ENCODE results near the gene APLP2.

APLP2 gene

DNA sequence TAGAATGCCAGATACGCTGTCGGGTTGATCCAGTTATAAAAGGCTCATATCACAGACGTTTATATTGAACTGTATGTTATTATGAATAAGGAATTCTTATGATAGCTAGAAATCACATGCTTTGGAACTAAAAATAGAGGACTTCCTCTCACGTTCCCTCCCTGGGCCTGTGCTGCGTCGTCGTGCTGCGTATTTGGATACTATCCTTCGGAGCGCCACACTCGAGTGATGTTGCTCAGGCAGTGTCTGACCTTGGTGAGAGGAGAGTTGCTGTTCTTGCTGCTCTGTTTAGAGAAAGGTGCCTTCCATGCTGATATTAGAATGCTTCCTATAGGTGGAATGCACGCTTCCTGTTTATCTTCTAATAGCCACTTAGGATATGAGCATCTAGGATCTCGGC is 69.7 kb downstream of the APLP2 start:
- FAIRE-seq: no peak
- no peak for DNase-seq (ENCODE audit: extremely low spot score, insufficient read length, low read depth)

DNA sequence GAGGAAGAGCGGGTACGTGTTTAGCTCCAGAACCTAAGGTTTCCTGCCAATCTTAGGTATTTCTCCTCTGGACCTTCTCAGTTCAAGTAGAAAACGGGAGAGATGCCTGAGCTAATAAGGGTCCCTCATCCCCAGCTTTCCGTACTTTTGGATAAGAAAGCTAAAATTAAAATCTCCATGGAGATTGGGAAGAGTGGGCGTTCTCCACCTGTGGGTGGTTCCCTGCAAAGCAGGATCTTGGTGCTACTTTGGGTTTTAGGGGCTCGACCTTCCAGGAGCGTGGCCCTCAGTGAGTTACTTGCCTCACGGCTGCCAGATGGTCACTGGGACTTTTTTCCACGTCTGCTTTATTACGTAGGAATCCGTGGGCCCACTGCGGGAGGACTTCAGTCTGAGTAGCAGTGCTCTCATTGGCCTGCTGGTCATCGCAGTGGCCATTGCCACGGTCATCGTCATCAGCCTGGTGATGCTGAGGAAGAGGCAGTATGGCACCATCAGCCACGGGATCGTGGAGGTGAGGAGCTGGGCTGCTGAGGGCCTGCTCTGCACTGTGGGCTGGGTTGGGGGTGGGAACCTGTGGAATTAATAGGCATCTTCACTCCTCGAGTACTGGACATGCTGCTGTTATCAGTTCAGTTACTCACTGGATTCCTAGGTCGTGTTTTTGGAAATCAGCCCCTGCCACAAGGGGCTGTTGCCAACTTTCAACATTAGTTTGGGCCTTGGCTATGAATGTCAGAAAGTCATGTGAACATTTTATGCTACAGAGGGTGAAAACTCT is 72.1 kb downstream of the APLP2 start:
- no peak for FAIRE-seq
- no peak for DNase-seq (ENCODE audit: extremely low spot score, insufficient read length, low read depth)

DNA sequence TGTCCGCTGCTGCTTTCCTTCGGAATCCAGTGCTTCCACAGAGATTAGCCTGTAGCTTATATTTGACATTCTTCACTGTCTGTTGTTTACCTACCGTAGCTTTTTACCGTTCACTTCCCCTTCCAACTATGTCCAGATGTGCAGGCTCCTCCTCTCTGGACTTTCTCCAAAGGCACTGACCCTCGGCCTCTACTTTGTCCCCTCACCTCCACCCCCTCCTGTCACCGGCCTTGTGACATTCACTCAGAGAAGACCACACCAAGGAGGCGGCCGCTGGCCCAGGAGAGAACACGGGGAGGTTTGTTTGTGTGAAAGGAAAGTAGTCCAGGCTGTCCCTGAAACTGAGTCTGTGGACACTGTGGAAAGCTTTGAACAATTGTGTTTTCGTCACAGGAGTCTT is 74.4 kb downstream of the APLP2 start:
- no peak for DNase-seq (ENCODE audit: extremely low spot score, insufficient read length, low read depth)
- FAIRE-seq: no peak

DNA sequence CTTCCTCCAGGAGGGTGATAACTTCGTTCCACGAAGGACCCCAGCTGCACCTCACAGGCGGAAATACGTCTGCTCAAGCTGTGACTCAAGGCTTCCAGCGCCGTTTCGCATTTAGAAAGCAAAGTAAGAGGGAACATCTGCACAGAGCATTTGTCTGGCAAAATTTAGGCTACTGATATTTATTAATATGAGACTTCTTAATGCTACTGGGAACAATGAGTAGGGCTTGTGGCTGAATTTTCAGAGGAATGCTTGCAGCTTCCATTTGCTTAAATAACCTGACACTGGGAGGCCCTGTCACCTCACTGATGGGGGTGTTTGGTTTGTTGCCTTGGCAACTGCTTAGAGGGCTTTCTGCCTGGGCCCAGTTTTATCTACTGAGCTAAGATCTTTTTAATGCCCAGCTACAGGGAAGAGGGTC is 75.2 kb downstream of the APLP2 start:
- no peak for FAIRE-seq
- DNase-seq (ENCODE audit: extremely low spot score, insufficient read length, low read depth): no peak

DNA sequence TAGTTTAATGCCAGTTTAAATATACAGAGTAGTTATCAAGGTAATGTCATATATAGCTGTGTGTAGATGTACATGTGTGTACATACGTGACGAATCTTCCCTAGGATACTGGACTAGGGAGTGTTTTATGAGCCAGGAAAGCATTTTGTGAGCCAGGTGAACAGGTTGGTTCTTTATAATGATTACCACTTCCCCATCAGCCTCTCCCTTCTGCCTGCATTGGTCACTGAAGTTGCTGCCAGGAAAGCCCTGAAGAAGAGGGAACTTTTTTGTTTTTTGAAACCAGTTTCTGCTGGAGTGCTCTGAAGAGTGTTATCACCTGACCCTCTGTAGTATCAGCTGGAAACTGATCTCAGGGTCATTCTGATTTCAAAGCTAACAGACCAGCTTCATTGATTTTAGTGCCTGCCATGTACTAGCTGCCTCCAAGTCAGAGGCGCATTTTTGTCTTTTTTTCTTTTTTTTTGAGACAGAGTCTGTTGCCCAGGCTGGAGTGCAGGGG is 75.7 kb downstream of the APLP2 start:
- FAIRE-seq (no peak), DNase-seq (ENCODE audit: extremely low spot score, insufficient read length, low read depth) (no peak)

DNA sequence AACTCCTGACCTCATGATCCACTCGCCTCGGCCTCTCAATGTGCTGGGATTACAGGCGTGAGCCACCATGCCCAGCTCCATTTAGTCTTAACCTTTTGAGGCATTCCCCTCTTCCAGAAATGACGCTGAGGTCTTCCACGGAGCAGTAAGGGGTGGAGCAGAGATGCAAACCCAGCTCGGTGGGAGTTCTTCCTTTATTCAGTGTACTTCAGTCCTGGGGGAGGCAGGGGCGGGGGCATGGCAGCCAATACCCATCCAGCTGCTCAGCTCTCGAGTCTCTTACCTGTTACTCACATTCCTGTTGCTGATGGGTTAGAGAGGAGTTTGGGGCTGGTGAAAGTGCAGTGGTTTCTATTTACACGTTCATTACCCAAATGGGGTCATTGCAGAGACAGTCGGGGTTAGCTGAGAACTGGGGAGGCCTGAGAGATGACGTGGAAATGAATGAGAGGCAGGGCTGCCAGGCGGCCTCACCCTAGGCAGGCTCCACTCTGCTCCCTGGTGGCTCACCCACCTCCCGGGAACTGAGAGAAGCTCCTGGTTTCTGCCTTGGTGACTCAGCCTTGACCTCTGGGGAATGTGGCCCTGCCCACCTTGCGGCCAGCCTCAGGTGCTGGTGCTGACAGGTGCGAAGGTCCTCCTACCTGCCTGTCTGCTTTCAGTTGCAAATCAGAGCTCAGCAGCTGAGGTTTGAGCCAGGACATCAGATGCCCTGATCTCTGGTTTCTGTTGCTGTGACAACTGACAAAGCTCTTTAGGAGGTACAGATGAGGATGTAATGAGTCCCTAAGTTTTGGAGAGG is 76.5 kb downstream of the APLP2 start:
- FAIRE-seq (no peak), DNase-seq (ENCODE audit: extremely low spot score, insufficient read length, low read depth) (no peak)

DNA sequence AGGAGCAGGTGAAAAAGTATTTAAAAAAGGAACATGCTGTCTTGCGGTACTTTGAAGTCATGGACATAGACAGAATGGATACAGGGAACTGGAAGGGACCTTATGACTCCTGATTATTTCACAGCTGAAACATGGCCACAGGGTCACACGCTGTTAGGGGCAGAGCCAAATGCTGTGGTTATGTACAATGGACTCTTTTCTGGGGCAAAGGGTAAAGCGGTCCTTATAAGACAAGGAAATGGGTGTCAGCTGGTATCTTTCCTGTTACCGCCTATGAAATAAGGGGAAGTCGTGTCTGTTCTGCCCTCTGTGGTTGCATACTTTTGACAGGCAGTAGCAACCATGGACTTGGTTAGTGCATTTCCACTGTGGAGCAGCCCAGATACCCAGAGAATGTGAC is 77.1 kb downstream of the APLP2 start:
- FAIRE-seq (no peak), DNase-seq (ENCODE audit: extremely low spot score, insufficient read length, low read depth) (no peak)

DNA sequence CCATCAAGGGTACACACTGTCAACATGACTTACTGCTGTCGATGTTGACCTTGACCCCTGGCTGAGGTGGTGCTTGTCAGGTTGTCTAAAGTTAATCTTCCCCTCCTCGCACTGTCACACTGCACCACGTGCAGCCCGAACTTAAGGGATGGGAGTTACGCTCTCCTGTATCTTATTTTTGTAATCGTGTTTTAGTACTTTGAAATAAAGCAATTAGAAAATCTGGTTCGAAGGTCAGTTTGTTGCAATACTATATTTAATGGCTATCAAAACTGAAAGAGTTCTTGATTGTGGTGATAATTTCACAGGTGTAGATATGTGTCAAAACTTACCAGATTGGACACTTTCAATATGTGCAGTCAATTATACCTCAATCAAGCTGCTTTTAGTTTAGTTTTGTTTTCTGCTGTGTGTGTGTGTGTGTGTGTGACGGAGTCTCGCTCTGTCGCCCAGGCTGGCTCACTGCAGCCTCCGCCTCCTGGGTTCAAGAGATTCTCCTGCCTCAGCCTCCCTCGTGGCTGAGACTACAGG is 79.2 kb downstream of the APLP2 start:
- FAIRE-seq (no peak), DNase-seq (ENCODE audit: extremely low spot score, insufficient read length, low read depth) (no peak)

DNA sequence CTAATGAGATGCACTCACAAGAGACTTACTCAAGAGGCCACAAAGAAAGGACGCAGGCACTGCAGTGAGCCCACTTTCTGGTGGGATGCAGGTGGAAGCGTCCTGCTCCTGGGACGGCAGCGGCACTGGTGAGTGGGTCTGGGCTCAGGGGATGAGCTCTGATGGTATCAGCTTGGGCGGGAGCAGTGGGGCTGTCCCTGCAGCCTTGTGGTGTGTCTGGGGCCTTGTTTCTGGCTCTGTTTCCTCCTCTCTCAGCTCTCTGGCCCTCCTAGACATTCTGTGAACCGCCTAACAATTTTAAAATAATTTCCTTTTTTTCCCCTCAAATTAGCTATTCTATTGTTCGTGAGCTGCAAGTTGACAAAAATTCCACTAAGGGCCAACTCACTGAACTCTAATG is 81.1 kb downstream of the APLP2 start:
- no peak for FAIRE-seq
- DNase-seq (ENCODE audit: extremely low spot score, insufficient read length, low read depth): no peak

DNA sequence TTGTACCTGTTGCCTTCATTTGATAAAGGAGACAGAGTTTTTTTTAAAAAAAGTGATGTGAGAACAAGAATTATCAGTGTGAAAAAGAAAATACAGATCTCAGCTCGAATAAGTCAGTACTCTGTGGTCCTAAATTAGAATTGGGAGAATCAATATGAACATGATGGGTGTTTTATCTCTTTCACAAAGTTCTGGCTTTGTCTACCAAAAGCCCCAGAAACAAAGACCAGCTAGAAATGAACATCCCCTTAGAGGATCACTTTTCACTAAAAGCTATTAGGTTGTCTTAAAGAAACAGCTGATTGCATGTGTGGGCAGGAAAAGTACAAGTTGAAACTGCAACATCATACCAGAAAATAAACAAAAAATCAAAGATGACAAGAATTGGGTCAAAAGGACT is 81.5 kb downstream of the APLP2 start:
- FAIRE-seq: no peak
- DNase-seq (ENCODE audit: extremely low spot score, insufficient read length, low read depth): no peak

DNA sequence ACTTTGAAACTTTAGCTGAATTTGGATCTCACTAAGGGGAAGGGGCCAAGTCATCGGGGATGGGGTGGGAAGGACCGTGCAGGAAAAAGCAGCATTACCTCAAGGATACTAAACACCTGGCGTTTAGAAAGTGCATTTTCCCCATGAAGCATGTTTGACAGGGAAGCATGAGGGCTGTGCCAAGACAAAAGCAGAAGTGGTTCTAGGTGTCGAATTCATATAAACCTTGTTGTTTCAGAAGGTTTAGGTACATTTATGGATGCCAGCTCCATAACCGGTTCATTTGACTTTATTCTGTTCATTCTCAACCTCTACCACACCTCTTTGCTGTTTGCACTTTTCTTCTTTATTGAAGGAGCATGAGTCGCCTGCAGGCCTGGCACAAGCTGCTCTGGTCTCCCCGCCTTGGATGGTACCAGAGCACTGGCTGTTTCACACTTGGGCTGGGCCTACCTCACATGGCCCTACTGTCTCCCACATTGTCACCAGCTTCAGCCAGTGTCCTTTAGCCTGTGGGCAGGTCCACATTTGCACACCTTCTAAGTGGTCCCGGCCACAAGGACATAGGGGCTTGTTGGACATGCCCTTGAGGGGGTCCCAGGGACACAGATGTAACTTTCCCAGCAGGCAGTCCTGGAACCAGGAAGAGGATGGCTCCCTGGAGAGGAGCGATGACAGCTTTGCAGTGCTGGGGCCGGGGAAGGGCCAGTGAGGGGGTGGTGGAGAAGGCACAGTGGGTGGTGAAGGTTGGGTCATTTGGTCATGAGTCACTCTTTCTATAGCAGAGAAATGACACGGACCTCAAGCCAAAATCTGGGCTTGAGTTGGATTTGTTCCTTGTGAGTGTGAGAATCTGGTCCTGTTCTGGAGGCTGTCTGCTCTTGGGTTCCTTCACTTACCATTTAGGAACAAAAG is 86.7 kb downstream of the APLP2 start:
- DNase-seq (ENCODE audit: extremely low spot score, insufficient read length, low read depth) (no peak), FAIRE-seq (no peak)

DNA sequence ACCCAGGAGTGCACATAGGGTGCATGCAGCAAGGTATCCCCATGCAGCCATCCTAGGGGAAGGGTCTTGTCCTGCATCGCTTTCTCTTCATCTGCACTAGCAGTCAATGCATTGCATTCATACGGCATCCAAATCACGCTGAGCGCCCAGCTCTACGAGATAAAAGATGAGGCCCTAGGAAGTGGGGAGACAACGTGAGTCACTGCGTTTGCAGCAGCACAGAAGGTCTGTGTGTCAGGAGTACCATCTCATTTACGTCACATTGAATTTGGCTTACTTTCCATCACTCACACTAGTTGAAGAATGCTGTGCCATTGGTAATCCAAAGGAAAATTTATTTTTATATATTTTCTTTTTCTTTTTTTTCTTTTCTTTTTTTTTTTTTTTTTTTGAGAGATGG is 87.4 kb downstream of the APLP2 start:
- no peak for DNase-seq (ENCODE audit: extremely low spot score, insufficient read length, low read depth)
- no peak for FAIRE-seq

DNA sequence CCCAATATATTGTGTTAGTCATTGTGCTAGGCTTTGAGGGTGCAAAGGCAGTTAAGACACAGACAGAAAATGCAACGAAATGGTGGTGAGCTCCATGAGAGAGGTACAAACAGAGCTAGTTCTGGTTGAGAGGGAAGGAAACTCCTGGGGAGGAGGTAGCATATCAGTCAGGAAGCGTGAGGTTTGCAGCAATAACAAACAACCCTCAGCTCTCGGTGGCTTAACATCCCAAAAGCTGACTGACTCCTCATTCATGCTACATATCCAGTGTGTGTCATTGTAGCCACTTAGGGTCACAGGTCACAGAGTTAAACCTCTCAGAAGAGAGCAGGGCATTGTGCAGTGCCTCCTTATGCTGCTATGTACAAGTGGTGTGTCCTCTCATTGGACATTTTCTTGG is 88.1 kb downstream of the APLP2 start:
- DNase-seq (ENCODE audit: extremely low spot score, insufficient read length, low read depth) (no peak), FAIRE-seq (no peak)

DNA sequence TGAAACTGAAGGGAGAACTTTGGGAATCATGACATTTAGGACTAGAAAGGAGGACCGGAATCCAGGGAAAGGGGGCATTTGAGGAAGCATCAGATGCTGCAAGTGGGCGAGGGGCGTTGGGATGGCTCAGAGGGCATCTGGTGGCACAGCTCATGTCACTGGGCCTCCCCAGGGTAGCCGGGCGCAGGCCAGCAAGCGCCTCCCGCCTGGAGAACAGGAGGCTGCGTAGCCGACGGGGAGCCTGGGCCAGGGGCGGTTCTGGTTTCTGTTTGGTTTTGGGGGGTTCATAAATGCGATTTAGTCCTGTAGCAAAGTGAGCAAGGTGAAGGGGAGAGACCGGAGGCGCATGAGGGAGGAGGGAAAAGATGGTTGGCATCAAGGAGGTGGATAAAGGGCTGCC is 89.4 kb downstream of the APLP2 start:
- FAIRE-seq (no peak), DNase-seq (ENCODE audit: extremely low spot score, insufficient read length, low read depth) (no peak)

DNA sequence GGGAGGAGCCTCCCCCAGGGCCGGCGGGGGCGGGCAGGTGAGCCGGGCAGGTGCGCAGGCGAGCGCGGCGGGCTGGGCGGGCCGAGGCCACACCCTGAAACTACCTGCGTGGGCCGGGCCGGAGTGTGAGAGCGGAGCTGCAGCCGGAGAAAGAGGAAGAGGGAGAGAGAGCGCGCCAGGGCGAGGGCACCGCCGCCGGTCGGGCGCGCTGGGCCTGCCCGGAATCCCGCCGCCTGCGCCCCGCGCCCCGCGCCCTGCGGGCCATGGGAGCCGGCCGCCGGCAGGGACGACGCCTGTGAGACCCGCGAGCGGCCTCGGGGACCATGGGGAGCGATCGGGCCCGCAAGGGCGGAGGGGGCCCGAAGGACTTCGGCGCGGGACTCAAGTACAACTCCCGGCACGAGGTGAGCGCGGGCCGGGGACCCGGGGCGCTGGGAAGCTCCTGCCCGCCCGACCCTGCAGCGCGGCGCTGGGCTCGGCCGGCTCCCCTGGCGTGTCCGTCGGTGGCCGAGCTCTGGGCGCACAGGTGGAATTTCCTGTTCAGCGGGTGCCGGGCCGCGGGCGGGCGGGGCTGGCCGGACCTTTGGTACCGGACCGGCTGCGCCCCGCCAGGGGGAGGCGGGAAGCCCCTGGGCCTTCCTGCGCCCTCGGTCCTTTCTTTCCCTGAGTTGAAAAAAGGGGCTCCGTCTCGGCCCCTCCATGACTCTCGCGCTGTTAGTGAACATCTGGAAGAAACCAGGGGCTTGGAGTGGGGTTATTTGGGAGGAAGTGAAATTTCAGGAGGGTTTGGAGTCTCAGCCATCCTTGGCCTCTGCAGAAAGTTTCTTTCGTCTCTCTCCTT is 90.2 kb downstream of the APLP2 start, which contains the start of gene ST14:
Gene ST14, plus strand, starts transcription at position 126 of the 841 bp plus-strand sequence. Its CDS starts 198 bp downstream, at position 324.
- FAIRE-seq (no peak), DNase-seq (ENCODE audit: extremely low spot score, insufficient read length, low read depth) (no peak)

DNA sequence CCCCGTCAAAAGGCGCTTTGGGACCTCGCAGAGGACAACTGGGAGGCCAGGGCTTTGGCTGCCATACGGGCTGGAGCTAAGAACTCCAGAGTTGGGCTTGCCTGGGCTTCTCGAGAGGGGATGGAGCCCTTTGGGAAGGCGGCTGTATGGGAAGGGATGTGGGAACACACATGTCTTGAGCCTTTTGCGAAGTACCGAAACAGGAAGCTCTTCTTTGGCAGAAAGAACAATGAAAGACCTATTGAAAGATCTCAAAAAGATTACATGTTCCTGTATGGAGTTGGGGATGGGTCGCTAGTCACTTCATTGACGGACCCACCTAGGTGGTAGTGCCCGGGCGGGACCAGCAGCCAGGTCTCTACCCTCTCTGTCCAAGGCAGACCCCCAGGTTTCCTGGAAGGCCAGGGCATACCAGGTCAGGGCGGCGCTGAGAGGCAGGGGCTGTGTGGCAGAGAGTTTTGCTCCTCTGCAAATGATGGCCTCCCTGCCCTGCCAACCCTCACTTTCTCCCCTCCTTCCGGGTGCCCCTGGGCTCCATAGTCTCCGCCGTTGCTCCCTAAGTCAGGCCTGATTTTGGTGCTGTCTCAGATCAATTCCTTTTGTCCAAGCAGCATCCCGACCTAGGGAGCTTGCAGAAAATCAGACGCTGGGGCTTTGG is 90.9 kb downstream of the APLP2 start:
- DNase-seq (ENCODE audit: extremely low spot score, insufficient read length, low read depth) (no peak), FAIRE-seq (no peak)

DNA sequence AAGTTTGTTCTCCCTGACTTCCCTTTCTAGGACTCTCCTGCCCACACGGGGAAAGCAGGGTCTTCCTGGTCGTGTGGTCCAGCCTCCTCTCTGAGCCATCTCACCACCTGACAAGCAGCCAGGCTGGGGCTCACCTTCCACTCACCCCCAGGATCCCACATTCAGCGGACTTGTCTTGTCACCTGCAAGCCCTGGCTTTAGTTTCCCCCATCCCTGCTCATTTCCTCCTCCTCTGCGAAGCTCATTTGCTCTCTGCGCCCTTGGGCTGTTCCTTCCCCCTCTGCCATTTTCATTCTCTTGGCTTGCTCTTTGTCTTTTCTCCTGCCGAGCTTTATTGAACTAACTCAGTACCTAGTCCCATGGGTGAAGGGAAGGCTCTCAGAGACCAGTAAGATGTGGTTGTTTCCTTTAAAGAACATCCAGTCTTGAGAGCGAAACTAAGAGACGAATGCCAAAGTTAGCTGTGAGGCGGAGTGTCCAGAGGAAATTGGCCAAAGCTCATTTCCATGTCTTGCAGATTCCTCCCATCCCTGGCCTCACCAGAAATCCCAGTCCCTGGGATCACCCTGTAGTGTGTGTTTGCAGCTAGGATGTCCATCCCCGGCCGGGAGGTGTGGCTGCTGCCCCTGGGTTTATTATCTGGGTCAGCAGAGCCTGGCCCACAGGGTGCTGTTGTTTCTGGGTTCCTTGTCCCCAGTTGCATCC is 91.9 kb downstream of the APLP2 start:
- FAIRE-seq: no peak

DNA sequence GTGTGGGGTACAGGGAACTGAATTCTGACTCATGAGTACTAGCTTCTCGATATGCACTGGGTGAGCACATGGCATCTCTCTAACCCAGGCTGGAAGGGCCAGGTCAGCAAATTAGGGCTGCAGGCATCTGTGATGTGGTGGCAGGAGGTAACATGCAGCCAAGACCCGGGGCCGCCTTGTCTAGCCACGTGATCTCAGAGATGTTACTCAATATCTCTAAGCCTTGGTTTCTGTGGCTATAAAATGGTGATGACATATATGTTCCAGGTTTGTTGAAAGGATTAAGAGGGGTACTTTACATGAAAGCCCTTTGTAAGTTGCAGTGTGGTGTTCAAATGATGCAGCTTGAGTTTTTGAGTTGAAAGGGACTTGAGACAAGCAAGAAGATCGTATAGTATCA is 93.0 kb downstream of the APLP2 start:
- no peak for DNase-seq (ENCODE audit: extremely low spot score, insufficient read length, low read depth)
- FAIRE-seq: no peak

More for the DNA sequence above, 91.9 kb downstream of the APLP2 start:
- no peak for DNase-seq (ENCODE audit: extremely low spot score, insufficient read length, low read depth)

All from GM18507 (cell line).